Transverse colon (tissue), 3 donors: ENCODE measurements around the gene FAM171A1.

Experiments
- EP300 ChIP-seq: sonication (generic); formaldehyde crosslinking; IDR thresholded peaks from one replicate; pipeline ENCODE4 v1.6.1; 2017; ENCODE audit warnings: antibody characterized with exemption, low read depth
- POLR2A ChIP-seq: fragments of 450-650 bp; IDR thresholded peaks from one replicate; pipeline ENCODE4 v1.6.1; 2016; ENCODE audit warnings: antibody characterized with exemption, mild to moderate bottlenecking, moderate library complexity
- TF ChIP-seq, protein P1 (sequence below), 5 experiments: fragments of 200-600 bp in 3 of 5; fragments of 450-650 bp in 2 of 5; sonication (generic) in 3 of 5; IDR thresholded peaks; 1 replicate in 2 of 5; 2 replicates in 3 of 5; pipeline ENCODE4 v1.5.1; 2016 to 2017; ENCODE audit warnings: antibody characterized with exemption in 5 of 5, inconsistent platforms in 3 of 5, mild to moderate bottlenecking in 2 of 5, moderate library complexity in 1 of 5

DNA sequence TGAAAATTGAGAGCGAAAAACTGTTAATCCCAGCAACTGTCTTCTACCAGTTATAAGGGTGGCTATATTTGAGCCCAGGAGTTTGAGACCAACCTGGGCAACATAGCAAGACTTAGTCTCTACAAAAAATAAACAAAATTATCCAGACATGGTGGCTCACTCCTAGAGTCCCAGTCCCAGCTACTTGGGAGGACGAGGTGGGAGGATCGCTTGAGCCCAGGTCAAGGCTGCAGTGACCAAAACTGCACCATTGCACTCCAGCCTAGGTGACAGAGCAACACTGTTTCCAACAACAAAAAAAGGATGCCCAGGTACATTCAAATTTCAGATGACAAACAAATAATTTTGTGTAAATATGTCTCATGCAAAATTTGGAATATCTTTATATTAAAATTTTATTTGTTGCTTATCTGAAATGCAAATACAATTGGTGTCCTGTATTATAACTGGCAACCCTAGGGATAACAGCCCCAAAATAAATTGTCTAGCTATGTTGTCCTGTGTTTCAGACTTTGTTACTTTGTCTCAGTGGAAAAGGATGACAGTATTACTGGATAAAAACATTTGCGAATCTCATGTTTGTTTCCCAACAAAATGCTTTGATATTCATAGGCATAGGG is 26.7 kb downstream of the FAM171A1 start:
- TF ChIP-seq EP300 (no peak), POLR2A (no peak)
- TF ChIP-seq, protein P1, sequence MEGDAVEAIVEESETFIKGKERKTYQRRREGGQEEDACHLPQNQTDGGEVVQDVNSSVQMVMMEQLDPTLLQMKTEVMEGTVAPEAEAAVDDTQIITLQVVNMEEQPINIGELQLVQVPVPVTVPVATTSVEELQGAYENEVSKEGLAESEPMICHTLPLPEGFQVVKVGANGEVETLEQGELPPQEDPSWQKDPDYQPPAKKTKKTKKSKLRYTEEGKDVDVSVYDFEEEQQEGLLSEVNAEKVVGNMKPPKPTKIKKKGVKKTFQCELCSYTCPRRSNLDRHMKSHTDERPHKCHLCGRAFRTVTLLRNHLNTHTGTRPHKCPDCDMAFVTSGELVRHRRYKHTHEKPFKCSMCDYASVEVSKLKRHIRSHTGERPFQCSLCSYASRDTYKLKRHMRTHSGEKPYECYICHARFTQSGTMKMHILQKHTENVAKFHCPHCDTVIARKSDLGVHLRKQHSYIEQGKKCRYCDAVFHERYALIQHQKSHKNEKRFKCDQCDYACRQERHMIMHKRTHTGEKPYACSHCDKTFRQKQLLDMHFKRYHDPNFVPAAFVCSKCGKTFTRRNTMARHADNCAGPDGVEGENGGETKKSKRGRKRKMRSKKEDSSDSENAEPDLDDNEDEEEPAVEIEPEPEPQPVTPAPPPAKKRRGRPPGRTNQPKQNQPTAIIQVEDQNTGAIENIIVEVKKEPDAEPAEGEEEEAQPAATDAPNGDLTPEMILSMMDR (IDR thresholded peaks at IDR 0.05), result no peak
